Naive thymus-derived CD4-positive, alpha-beta T cell (primary cell): ENCODE data around the gene CASP8AP2. TPM values are rescaled to one million over a fixed set of nuclear protein-coding genes. Genes with fewer than 3 reads are reported as not detected.

Source experiments
- ATAC-seq: fragments of 150-1000 bp; cut with Tn5 transposase; 2 replicates; pipeline ENCODE4 v1.10.0; 2021; ENCODE audit warnings: mild to moderate bottlenecking, moderate library complexity
- CTCF ChIA-PET: fragments of 350-600 bp; sonication (Branson Sonifier 250); formaldehyde crosslinking; loops from one replicate; lab custom pipeline; 2021; ENCODE audit warnings: antibody characterized with exemption; lab: Charles Lee
- POLR2A ChIA-PET: fragments of 350-600 bp; sonication (Branson Sonifier 250); formaldehyde crosslinking; loops from one replicate; lab custom pipeline; 2021; ENCODE audit warnings: antibody characterized with exemption, inconsistent platforms; lab: Charles Lee
- DNase-seq, 9 donors: peaks; one replicate each; pipeline versions ENCODE4 v3.0.0 to v3.0.0-alpha.2; 2020 to 2022; ENCODE audit warnings: mixed read lengths in 1 of 9
- H3K27ac ChIP-seq: one replicate; pipeline ENCODE4 v1.7.0; 2013; ENCODE audit warnings: mild to moderate bottlenecking, low read depth, low read length, moderate library complexity
- H3K27me3 ChIP-seq, 2 donors: one replicate each; pipeline ENCODE4 v1.7.0; 2013; ENCODE audit warnings: low read length in 2 of 2, mild to moderate bottlenecking in 2 of 2, moderate library complexity in 2 of 2; ENCODE audit not compliant: control insufficient read depth in 2 of 2, insufficient read depth in 2 of 2
- H3K36me3 ChIP-seq, 3 experiments: 1 replicate in 2 of 3; 2 replicates in 1 of 3; pipeline ENCODE4 v1.7.0; 2013; ENCODE audit warnings: low read length in 3 of 3, mild to moderate bottlenecking in 3 of 3, moderate library complexity in 1 of 3; ENCODE audit not compliant: insufficient read depth in 3 of 3, control insufficient read depth in 2 of 3
- H3K4me1 ChIP-seq, 2 donors: one replicate each; pipeline ENCODE4 v1.7.0; 2013; ENCODE audit warnings: low read length in 2 of 2, mild to moderate bottlenecking in 2 of 2, moderate library complexity in 1 of 2; ENCODE audit not compliant: control insufficient read depth in 2 of 2, insufficient read depth in 2 of 2
- H3K4me3 ChIP-seq: 2 replicates; pipeline ENCODE4 v1.7.0; 2013; ENCODE audit warnings: mild to moderate bottlenecking, low read length
- H3K9me3 ChIP-seq, 3 experiments: 1 replicate in 2 of 3; 2 replicates in 1 of 3; pipeline ENCODE4 v1.7.0; 2013; ENCODE audit warnings: low read length in 3 of 3; ENCODE audit not compliant: control insufficient read depth in 2 of 3
- H3K27ac Mint-ChIP-seq, 9 donors: one replicate each; pipeline ENCODE4 v1.8.0; 2020 to 2022; ENCODE audit warnings: mixed read lengths in 9 of 9, mild to moderate bottlenecking in 8 of 9, moderate library complexity in 5 of 9, inconsistent platforms in 2 of 9
- H3K27me3 Mint-ChIP-seq, 5 donors: one replicate each; pipeline ENCODE4 v1.8.0; 2021 to 2022; ENCODE audit warnings: mixed read lengths in 5 of 5, mild to moderate bottlenecking in 1 of 5
- H3K36me3 Mint-ChIP-seq, 5 donors: one replicate each; pipeline ENCODE4 v1.8.0; 2020 to 2022; ENCODE audit warnings: mixed read lengths in 5 of 5, mild to moderate bottlenecking in 3 of 5, inconsistent platforms in 1 of 5
- H3K4me1 Mint-ChIP-seq, 7 donors: one replicate each; pipeline ENCODE4 v1.8.0; 2020 to 2022; ENCODE audit warnings: mixed read lengths in 7 of 7, mild to moderate bottlenecking in 3 of 7, inconsistent platforms in 1 of 7
- H3K4me3 Mint-ChIP-seq, 10 donors: one replicate each; pipeline ENCODE4 v1.8.0; 2020 to 2022; ENCODE audit warnings: mild to moderate bottlenecking in 10 of 10, mixed read lengths in 10 of 10, moderate library complexity in 6 of 10, inconsistent platforms in 2 of 10
- H3K9me3 Mint-ChIP-seq, 11 donors: one replicate each; pipeline ENCODE4 v1.8.0; 2020 to 2022; ENCODE audit warnings: mixed read lengths in 11 of 11, mild to moderate bottlenecking in 4 of 11, inconsistent platforms in 1 of 11, moderate library complexity in 1 of 11
- intact Hi-C, 2 donors: fragments of 100-400 bp; cut with micrococcal nuclease; formaldehyde crosslinking; loops; one replicate each; pipeline ENCODE4 v1.15.1; 2023
- polyA plus RNA-seq, 2 donors: library from polyadenylated mRNA; unstranded; fragments of 300-500 nt; fragmentation: Illumina TruSeq; gene quantifications; one replicate each; pipeline ENCODE4 v1.2.3, GENCODE V29; 2021
- total RNA-seq, 6 experiments: library from RNA in 5 of 6; stranded (reverse) in 5 of 6; gene quantifications; 1 replicate in 5 of 6; 2 replicates in 1 of 6; pipeline ENCODE4 v1.2.3 and lab custom pipeline; 2021 to 2026

Gene CASP8AP2
- total and polyA plus RNA-seq, 7 experiments from 2014 or later = 21.2 to 51.0 (median 43.2) TPM

GRCh38 chr6:89797317-89797716, 32.4 kb upstream of the CASP8AP2 start:
- no peaks in the 10 kb centered on the region for H3K9me3 Mint-ChIP-seq
- DNase-seq (no peak), ATAC-seq (no peak)
- no peaks in the 10 kb centered on the region for H3K27me3 Mint-ChIP-seq
- H3K9me3 ChIP-seq = no peaks in the 10 kb centered on the region
- no peak overlapping the region for H3K27ac Mint-ChIP-seq
- H3K4me1 ChIP-seq = peaks cover 16 to 21% of the 10 kb centered on the region in 2 donors
- peaks cover 0 to 34% (median 4%) of the 10 kb centered on the region in 3 experiments for H3K36me3 ChIP-seq
- POLR2A ChIA-PET = interaction anchor here (1.0 kb wide), 1 partner anchor 38 kb away, joined by 4 read pairs; no protein-coding TSS in a partner anchor
- no peak overlapping the region for H3K27ac ChIP-seq
- CTCF ChIA-PET = interaction anchor here (0.6 kb wide), 2 partner anchors 16 to 56 kb away, joined by 4 to 5 read pairs; no protein-coding TSS in a partner anchor
- H3K4me3 ChIP-seq = no peak overlapping the region
- intact Hi-C loops = no loop called here
- peaks cover 0 to 45% (median 17%) of the 10 kb centered on the region in 5 donors for H3K36me3 Mint-ChIP-seq
- H3K4me1 Mint-ChIP-seq = peaks cover 27 to 34% (median 30%) of the 10 kb centered on the region in 7 donors
- no peaks in the 10 kb centered on the region for H3K27me3 ChIP-seq
- no peak overlapping the region for H3K4me3 Mint-ChIP-seq

GRCh38 chr6:89799096-89799495, 30.6 kb upstream of the CASP8AP2 start:
- H3K27ac ChIP-seq = no peak overlapping the region
- H3K4me3 Mint-ChIP-seq = no peak overlapping the region
- no peaks in the 10 kb centered on the region for H3K9me3 ChIP-seq
- H3K4me1 Mint-ChIP-seq = peaks cover 13 to 21% (median 17%) of the 10 kb centered on the region in 7 donors
- H3K27me3 Mint-ChIP-seq = no peaks in the 10 kb centered on the region
- H3K4me1 ChIP-seq = peaks cover 4 to 10% of the 10 kb centered on the region in 2 donors
- DNase-seq = no peak
- intact Hi-C loops = no loop called here
- H3K27me3 ChIP-seq = no peaks in the 10 kb centered on the region
- peak overlapping the region in 2 of 9 donors; percentile 25 to 49 for H3K27ac Mint-ChIP-seq
- peaks cover 0 to 36% (median 12%) of the 10 kb centered on the region in 5 donors for H3K36me3 Mint-ChIP-seq
- no peak overlapping the region for H3K4me3 ChIP-seq
- no peaks in the 10 kb centered on the region for H3K9me3 Mint-ChIP-seq
- CTCF ChIA-PET = interaction anchor here (0.7 kb wide), 1 partner anchor 654 kb away, joined by 3 read pairs; no protein-coding TSS in a partner anchor
- POLR2A ChIA-PET = no interaction called here
- ATAC-seq = no peak
- H3K36me3 ChIP-seq = peaks cover 0 to 39% (median 0%) of the 10 kb centered on the region in 3 experiments

- H3K9me3 ChIP-seq = no peaks in the 10 kb centered on the region
- H3K27me3 ChIP-seq = no peaks in the 10 kb centered on the region
- ChIA-PET POLR2A (interaction anchor here (0.9 kb wide), 1 partner anchor 34 kb away, joined by 3 read pairs; no protein-coding TSS in a partner anchor), CTCF (no interaction called here)
- peaks cover 0 to 39% (median 0%) of the 10 kb centered on the region in 3 experiments for H3K36me3 ChIP-seq
- H3K27ac ChIP-seq = no peak overlapping the region
- peaks cover 0 to 3% of the 10 kb centered on the region in 2 donors for H3K4me1 ChIP-seq
- H3K27me3 Mint-ChIP-seq = no peaks in the 10 kb centered on the region
- ATAC-seq (no peak), DNase-seq (no peak)
- no peaks in the 10 kb centered on the region for H3K9me3 Mint-ChIP-seq
- H3K36me3 Mint-ChIP-seq = peaks cover 0 to 36% (median 12%) of the 10 kb centered on the region in 5 donors
- H3K27ac Mint-ChIP-seq = peak overlapping the region in 2 of 9 donors; percentile 25 to 65
- H3K4me1 Mint-ChIP-seq = peaks cover 7 to 14% (median 12%) of the 10 kb centered on the region in 7 donors
- H3K4me3 ChIP-seq = no peak overlapping the region
- intact Hi-C loops = no loop called here
- no peak overlapping the region for H3K4me3 Mint-ChIP-seq
Observed at GRCh38 chr6:89799756-89800155, 29.9 kb upstream of the CASP8AP2 start.

GRCh38 chr6:89803271-89803670, 26.4 kb upstream of the CASP8AP2 start:
- peaks cover 0 to 25% (median 2%) of the 10 kb centered on the region in 5 donors for H3K36me3 Mint-ChIP-seq
- H3K4me1 Mint-ChIP-seq = peaks cover 6 to 28% (median 21%) of the 10 kb centered on the region in 7 donors
- no peaks in the 10 kb centered on the region for H3K27me3 Mint-ChIP-seq
- POLR2A ChIA-PET = interaction anchor here (0.6 kb wide), 2 partner anchors 46 to 723 kb away, joined by 3 to 7 read pairs; partner anchors contain the start of gene PNRC1
- ATAC-seq (no peak), DNase-seq (no peak)
- H3K4me1 ChIP-seq = no peaks in the 10 kb centered on the region
- peaks cover 0 to 35% (median 0%) of the 10 kb centered on the region in 3 experiments for H3K36me3 ChIP-seq
- H3K27me3 ChIP-seq = no peaks in the 10 kb centered on the region
- intact Hi-C loops = no loop called here
- H3K27ac Mint-ChIP-seq = peak overlapping the region in 1 of 9 donors; percentile 17
- CTCF ChIA-PET = interaction anchor here (0.6 kb wide), 2 partner anchors 166 to 199 kb away, joined by 3 to 4 read pairs; no protein-coding TSS in a partner anchor
- H3K27ac ChIP-seq = no peak overlapping the region
- no peak overlapping the region for H3K4me3 Mint-ChIP-seq
- H3K9me3 ChIP-seq = no peaks in the 10 kb centered on the region
- no peaks in the 10 kb centered on the region for H3K9me3 Mint-ChIP-seq
- no peak overlapping the region for H3K4me3 ChIP-seq

GRCh38 chr6:89805814-89806371, 23.8 kb upstream of the CASP8AP2 start:
- peaks cover 0 to 21% (median 0%) of the 10 kb centered on the region in 5 donors for H3K36me3 Mint-ChIP-seq
- H3K27ac ChIP-seq = no peak overlapping the region
- ATAC-seq = no peak
- intact Hi-C loops = no loop called here
- peaks cover 0 to 23% (median 0%) of the 10 kb centered on the region in 3 experiments for H3K36me3 ChIP-seq
- H3K4me1 Mint-ChIP-seq = peaks cover 9 to 45% (median 28%) of the 10 kb centered on the region in 7 donors
- no peaks in the 10 kb centered on the region for H3K27me3 Mint-ChIP-seq
- no peaks in the 10 kb centered on the region for H3K27me3 ChIP-seq
- H3K9me3 ChIP-seq = no peaks in the 10 kb centered on the region
- no peak overlapping the region for H3K4me3 ChIP-seq
- no peak overlapping the region for H3K4me3 Mint-ChIP-seq
- POLR2A ChIA-PET = no interaction called here
- no peaks in the 10 kb centered on the region for H3K9me3 Mint-ChIP-seq
- CTCF ChIA-PET = no interaction called here
- H3K4me1 ChIP-seq = no peaks in the 10 kb centered on the region
- H3K27ac Mint-ChIP-seq = peak overlapping the region in 6 of 9 donors; percentile 7 to 69 (median 20)
- no peak for DNase-seq

- no peak for ATAC-seq
- peak overlapping the region in 6 of 9 donors; percentile 20 to 86 (median 53) for H3K27ac Mint-ChIP-seq
- Histone ChIP-seq H3K36me3 (peaks cover 0 to 8% (median 0%) of the 10 kb centered on the region in 3 experiments), H3K27ac (no peak overlapping the region), H3K9me3 (no peaks in the 10 kb centered on the region), H3K4me1 (no peaks in the 10 kb centered on the region), H3K27me3 (no peaks in the 10 kb centered on the region), H3K4me3 (no peak overlapping the region)
- DNase-seq = no peak
- ChIA-PET POLR2A (interaction anchor here (0.6 kb wide), 1 partner anchor 37 kb away, joined by 5 read pairs; no protein-coding TSS in a partner anchor), CTCF (no interaction called here)
- peaks cover 13 to 53% (median 32%) of the 10 kb centered on the region in 7 donors for H3K4me1 Mint-ChIP-seq
- intact Hi-C loops = no loop called here
- no peaks in the 10 kb centered on the region for H3K9me3 Mint-ChIP-seq
- H3K36me3 Mint-ChIP-seq = peaks cover 0 to 14% (median 0%) of the 10 kb centered on the region in 5 donors
- H3K27me3 Mint-ChIP-seq = no peaks in the 10 kb centered on the region
- no peak overlapping the region for H3K4me3 Mint-ChIP-seq
Observed at GRCh38 chr6:89807581-89807980, 22.1 kb upstream of the CASP8AP2 start.
